IPS DF 6.9 (cell line): ENCODE measurements around the gene MEIKIN.

ENCODE experiments used
- DNase-seq: peaks from one replicate; pipeline ENCODE4 v3.0.0-alpha.2; 2013; ENCODE audit warnings: low read depth, low spot score
- H3K27ac ChIP-seq: one replicate; pipeline ENCODE4 v1.5.1; 2013; ENCODE audit warnings: low read length, control low read depth
- H3K27me3 ChIP-seq: 2 replicates; pipeline ENCODE4 v1.6.1; 2013; ENCODE audit warnings: mild to moderate bottlenecking, low read length; ENCODE audit not compliant: control insufficient read depth, insufficient read depth
- H3K36me3 ChIP-seq: 2 replicates; pipeline ENCODE4 v1.6.1; 2013; ENCODE audit warnings: low read length; ENCODE audit not compliant: control insufficient read depth, insufficient read depth
- H3K4me1 ChIP-seq: 2 replicates; pipeline ENCODE4 v1.6.1; 2013; ENCODE audit warnings: low read length; ENCODE audit not compliant: control insufficient read depth, insufficient read depth
- H3K4me3 ChIP-seq: 2 replicates; pipeline ENCODE4 v1.5.1; 2013; ENCODE audit warnings: mild to moderate bottlenecking, low read length
- H3K9me3 ChIP-seq: 2 replicates; pipeline ENCODE4 v1.6.1; 2013; ENCODE audit warnings: low read length, inconsistent platforms; ENCODE audit not compliant: control insufficient read depth, insufficient read depth
- WGBS: extraction: QIAGEN DNeasy Blood & Tissue Kit; methylation state at CpG from one replicate; pipeline ENCODE4 v1.1.7; 2013; ENCODE audit warnings: mixed read lengths, missing lambda C conversion rate; ENCODE audit not compliant: insufficient read length, insufficient coverage; 5-methylcytosine and 5-hydroxymethylcytosine counted together

Gene MEIKIN

DNA sequence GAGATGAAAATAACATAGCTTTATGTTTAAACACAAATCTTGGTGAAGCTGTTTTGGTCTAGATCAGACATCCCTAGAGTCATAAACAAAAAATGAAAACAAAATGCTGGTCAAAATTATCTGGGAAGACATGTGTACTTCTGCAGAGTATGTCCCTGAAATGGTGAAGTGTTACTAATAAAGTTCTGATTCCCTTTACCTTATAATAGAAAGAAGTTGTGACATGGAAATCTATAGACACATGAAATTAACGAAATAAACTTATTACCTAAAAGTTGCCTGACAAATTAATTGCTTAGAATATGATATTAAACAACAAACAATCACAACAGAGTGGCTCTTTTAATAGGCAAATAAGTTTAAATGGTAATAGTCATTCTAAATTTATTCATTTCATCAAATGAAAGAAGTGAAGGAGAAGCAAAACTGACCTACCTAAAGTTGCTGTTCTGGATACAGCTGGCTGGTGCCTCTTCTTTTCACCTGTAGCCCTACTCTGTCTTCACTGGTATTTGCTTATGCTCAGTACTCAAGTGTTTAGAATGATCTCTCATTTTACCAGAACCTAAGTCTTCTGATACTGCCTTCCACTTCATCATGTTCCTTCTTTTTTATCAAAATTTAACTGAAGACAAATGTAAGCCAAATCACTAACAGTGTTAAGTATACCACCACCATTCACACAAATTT is 187.5 kb downstream of the MEIKIN start:
- Histone ChIP-seq H3K4me3 (no peak overlapping the region), H3K36me3 (no peaks in the 10 kb centered on the region), H3K27ac (no peak overlapping the region), H3K9me3 (no peaks in the 10 kb centered on the region), H3K4me1 (no peaks in the 10 kb centered on the region), H3K27me3 (no peaks in the 10 kb centered on the region)
- DNase-seq: no peak
- no CpG with 5 or more reads among the region's 1 CpG for WGBS
